CD14-positive monocyte (primary cell): ENCODE results near the gene IKZF3. TPM values are rescaled to one million over a fixed set of nuclear protein-coding genes. Genes with fewer than 3 reads are reported as not detected.

ENCODE experiments used
- DNase-seq, 3 donors: peaks; one replicate each; pipeline ENCODE4 v3.0.0-alpha.2; 2011 to 2022
- H2AFZ ChIP-seq: 2 replicates; pipeline ENCODE4 v1.6.0; 2012; ENCODE audit warnings: mild to moderate bottlenecking, low read depth, low read length, inconsistent platforms; ENCODE audit not compliant: insufficient read depth, poor library complexity, severe bottlenecking
- H3K27ac ChIP-seq, 2 donors: 1 replicate in 1 of 2; 2 replicates in 1 of 2; pipeline ENCODE4 v1.5.1; 2012 to 2013; ENCODE audit warnings: low read length in 2 of 2, control low read depth in 1 of 2, inconsistent platforms in 1 of 2, low read depth in 1 of 2, mild to moderate bottlenecking in 1 of 2
- H3K27me3 ChIP-seq, 2 donors: one replicate each; pipeline versions ENCODE4 v1.6.0 to v1.6.1; 2011 to 2013; ENCODE audit warnings: low read length in 2 of 2; ENCODE audit not compliant: control insufficient read depth in 2 of 2, insufficient read depth in 2 of 2
- H3K36me3 ChIP-seq, 2 donors: replicated peaks in 1 of 2; 1 replicate in 1 of 2; 2 replicates in 1 of 2; pipeline versions ENCODE4 v1.5.1 to v1.6.1; 2012 to 2013; ENCODE audit warnings: low read length in 2 of 2, control low read depth in 1 of 2, inconsistent platforms in 1 of 2, mild to moderate bottlenecking in 1 of 2; ENCODE audit not compliant: insufficient read depth in 2 of 2, control insufficient read depth in 1 of 2
- H3K4me1 ChIP-seq, 2 donors: 1 replicate in 1 of 2; 2 replicates in 1 of 2; pipeline versions ENCODE4 v1.5.1 to v1.6.1; 2012 to 2013; ENCODE audit warnings: low read length in 2 of 2, control low read depth in 1 of 2, inconsistent platforms in 1 of 2, mild to moderate bottlenecking in 1 of 2, moderate library complexity in 1 of 2; ENCODE audit not compliant: insufficient read depth in 2 of 2, control insufficient read depth in 1 of 2
- H3K4me2 ChIP-seq: replicated peaks from 2 replicates; pipeline ENCODE3; 2012; ENCODE audit warnings: low read length, moderate library complexity, mild to moderate bottlenecking; ENCODE audit not compliant: poor library complexity, severe bottlenecking; ENCODE audit errors: extremely low read depth
- H3K4me3 ChIP-seq, 3 experiments: fragments of 200-600 bp in 1 of 3; sonication (generic) in 1 of 3; replicated peaks in 1 of 3; 1 replicate in 2 of 3; 2 replicates in 1 of 3; pipeline ENCODE4 v1.5.1; 2011 to 2013; ENCODE audit warnings: low read length in 3 of 3, mild to moderate bottlenecking in 3 of 3, control low read depth in 2 of 3, low read depth in 2 of 3, inconsistent platforms in 1 of 3, moderate library complexity in 1 of 3
- H3K79me2 ChIP-seq: 2 replicates; pipeline ENCODE4 v1.6.0; 2012; ENCODE audit warnings: mild to moderate bottlenecking, control low read depth, inconsistent platforms, low read length, moderate library complexity; ENCODE audit not compliant: insufficient read depth
- H3K9ac ChIP-seq: 2 replicates; pipeline ENCODE4 v1.6.0; 2017; ENCODE audit warnings: low read length, mild to moderate bottlenecking; ENCODE audit not compliant: insufficient read depth, poor library complexity, severe bottlenecking
- H3K9me3 ChIP-seq, 2 donors: replicated peaks in 1 of 2; 1 replicate in 1 of 2; 2 replicates in 1 of 2; pipeline versions ENCODE4 v1.5.1 to v1.6.1; 2012 to 2013; ENCODE audit warnings: low read length in 2 of 2, control low read depth in 1 of 2; ENCODE audit not compliant: control insufficient read depth in 1 of 2, insufficient read depth in 1 of 2
- H4K20me1 ChIP-seq: 2 replicates; pipeline ENCODE4 v1.6.0; 2012; ENCODE audit warnings: mild to moderate bottlenecking, low read length, control low read depth, moderate library complexity; ENCODE audit not compliant: insufficient read depth
- H3K27ac Mint-ChIP-seq, 7 donors: one replicate each; pipeline ENCODE4 v1.8.0; 2020; ENCODE audit warnings: mild to moderate bottlenecking in 7 of 7, mixed read lengths in 7 of 7, moderate library complexity in 6 of 7, inconsistent platforms in 2 of 7
- H3K27me3 Mint-ChIP-seq, 3 donors: one replicate each; pipeline ENCODE4 v1.8.0; 2021 to 2022; ENCODE audit warnings: low read depth in 3 of 3, mild to moderate bottlenecking in 3 of 3, mixed read lengths in 3 of 3, moderate library complexity in 3 of 3, inconsistent platforms in 1 of 3
- H3K36me3 Mint-ChIP-seq, 2 donors: one replicate each; pipeline ENCODE4 v1.8.0; 2020; ENCODE audit warnings: mixed read lengths in 2 of 2, inconsistent platforms in 1 of 2, mild to moderate bottlenecking in 1 of 2
- H3K4me1 Mint-ChIP-seq: one replicate; pipeline ENCODE4 v1.8.0; 2020; ENCODE audit warnings: mild to moderate bottlenecking, mixed read lengths
- H3K4me3 Mint-ChIP-seq, 2 donors: one replicate each; pipeline ENCODE4 v1.8.0; 2020; ENCODE audit warnings: mild to moderate bottlenecking in 2 of 2, mixed read lengths in 2 of 2, moderate library complexity in 1 of 2
- H3K9me3 Mint-ChIP-seq, 7 donors: one replicate each; pipeline ENCODE4 v1.8.0; 2020 to 2022; ENCODE audit warnings: mixed read lengths in 7 of 7, mild to moderate bottlenecking in 6 of 7, moderate library complexity in 6 of 7, inconsistent platforms in 2 of 7
- WGBS: methylation state at CpG from one replicate; pipeline ENCODE4 v1.1.5; 2013; ENCODE audit warnings: missing lambda C conversion rate; ENCODE audit not compliant: insufficient coverage; 5-methylcytosine and 5-hydroxymethylcytosine counted together
- intact Hi-C, 2 donors: fragments of 100-400 bp; cut with micrococcal nuclease; formaldehyde crosslinking; loops; one replicate each; pipeline versions ENCODE4 v1.15.0 to v1.15.1; 2023
- polyA plus RNA-seq, 3 donors: library from polyadenylated mRNA; depleted of rRNA in 1 of 3; unstranded in 2 of 3; stranded (reverse) in 1 of 3; fragments of 300-500 nt in 2 of 3; fragments of >200 nt in 1 of 3; fragmentation: Illumina TruSeq in 2 of 3; gene quantifications; 1 replicate in 2 of 3; 2 replicates in 1 of 3; pipeline ENCODE4 v1.2.3, GENCODE V29; 2012 to 2021
- TF ChIP-seq, protein P1 (sequence below): fragments of 200-600 bp; IDR thresholded peaks from one replicate; pipeline ENCODE4 v1.8.0; 2022; ENCODE audit warnings: antibody characterized with exemption, mild to moderate bottlenecking

IKZF3 gene
- polyA plus RNA-seq, 3 donors: 0.05 to 0.15 (median 0.05) TPM

DNA sequence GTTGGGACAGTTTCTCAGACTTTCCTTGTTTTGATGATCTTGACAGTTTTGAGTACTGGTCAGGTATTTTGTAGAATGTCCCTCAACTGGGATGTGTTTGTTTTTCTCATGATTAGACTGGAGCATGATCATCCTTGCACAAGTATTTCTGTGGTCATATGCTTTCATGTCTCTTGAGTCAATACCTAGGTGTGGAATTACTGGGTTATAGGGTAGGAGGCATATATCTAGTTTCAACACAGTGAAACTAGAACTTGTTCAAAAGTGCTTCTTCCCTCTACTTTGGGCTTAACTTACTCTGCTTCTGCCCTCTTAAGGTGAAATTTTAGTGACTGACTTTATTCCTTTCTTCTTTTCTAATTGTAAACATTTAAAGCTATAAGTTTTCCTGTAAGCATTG, 30.1 kb downstream of the IKZF3 start:
- Histone ChIP-seq H3K27ac (no peak overlapping the region), H4K20me1 (no peaks in the 10 kb centered on the region), H3K27me3 (peaks cover 0 to 8% of the 10 kb centered on the region in 2 donors), H3K4me3 (no peak overlapping the region), H3K4me2 (no peak overlapping the region), H3K9me3 (peaks cover 7 to 27% of the 10 kb centered on the region in 2 donors), H2AFZ (no peak overlapping the region), H3K79me2 (no peaks in the 10 kb centered on the region), H3K4me1 (no peaks in the 10 kb centered on the region), H3K9ac (no peak overlapping the region), H3K36me3 (no peaks in the 10 kb centered on the region)
- H3K27ac Mint-ChIP-seq: no peak overlapping the region
- H3K4me1 Mint-ChIP-seq: no peaks in the 10 kb centered on the region
- TF ChIP-seq, protein P1, sequence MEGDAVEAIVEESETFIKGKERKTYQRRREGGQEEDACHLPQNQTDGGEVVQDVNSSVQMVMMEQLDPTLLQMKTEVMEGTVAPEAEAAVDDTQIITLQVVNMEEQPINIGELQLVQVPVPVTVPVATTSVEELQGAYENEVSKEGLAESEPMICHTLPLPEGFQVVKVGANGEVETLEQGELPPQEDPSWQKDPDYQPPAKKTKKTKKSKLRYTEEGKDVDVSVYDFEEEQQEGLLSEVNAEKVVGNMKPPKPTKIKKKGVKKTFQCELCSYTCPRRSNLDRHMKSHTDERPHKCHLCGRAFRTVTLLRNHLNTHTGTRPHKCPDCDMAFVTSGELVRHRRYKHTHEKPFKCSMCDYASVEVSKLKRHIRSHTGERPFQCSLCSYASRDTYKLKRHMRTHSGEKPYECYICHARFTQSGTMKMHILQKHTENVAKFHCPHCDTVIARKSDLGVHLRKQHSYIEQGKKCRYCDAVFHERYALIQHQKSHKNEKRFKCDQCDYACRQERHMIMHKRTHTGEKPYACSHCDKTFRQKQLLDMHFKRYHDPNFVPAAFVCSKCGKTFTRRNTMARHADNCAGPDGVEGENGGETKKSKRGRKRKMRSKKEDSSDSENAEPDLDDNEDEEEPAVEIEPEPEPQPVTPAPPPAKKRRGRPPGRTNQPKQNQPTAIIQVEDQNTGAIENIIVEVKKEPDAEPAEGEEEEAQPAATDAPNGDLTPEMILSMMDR: no peak
- intact Hi-C loops: no loop called here
- no peak for DNase-seq
- H3K27me3 Mint-ChIP-seq: peaks cover 12 to 34% (median 16%) of the 10 kb centered on the region in 3 donors
- H3K4me3 Mint-ChIP-seq: peak overlapping the region in 1 of 2 donors; percentile 49
- H3K36me3 Mint-ChIP-seq: no peaks in the 10 kb centered on the region
- peaks cover 9 to 30% (median 28%) of the 10 kb centered on the region in 7 donors for H3K9me3 Mint-ChIP-seq

DNA sequence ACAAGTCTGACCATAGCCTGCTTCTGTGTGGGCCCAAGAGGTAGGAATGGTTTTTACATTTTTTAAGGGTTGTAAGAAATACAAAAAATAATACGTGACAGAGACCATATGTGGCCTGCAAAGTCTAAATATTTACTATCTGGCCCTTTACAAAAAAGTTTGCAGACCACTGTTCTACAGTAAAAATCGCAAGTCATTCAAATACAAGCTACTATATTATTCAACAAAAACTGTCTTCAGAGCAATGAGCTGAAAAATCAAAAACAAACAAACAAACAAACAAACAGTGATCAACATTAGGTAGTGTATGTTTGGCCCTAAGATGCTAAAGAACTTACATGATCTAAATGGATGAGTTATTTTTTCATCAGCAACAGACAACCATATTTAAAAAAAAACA, 32.5 kb downstream of the IKZF3 start:
- H3K4me2 ChIP-seq: no peak overlapping the region
- no peak overlapping the region for H3K27ac ChIP-seq
- H4K20me1 ChIP-seq: no peaks in the 10 kb centered on the region
- no peaks in the 10 kb centered on the region for H3K36me3 ChIP-seq
- no peaks in the 10 kb centered on the region for H3K4me1 ChIP-seq
- peaks cover 2 to 13% (median 6%) of the 10 kb centered on the region in 7 donors for H3K9me3 Mint-ChIP-seq
- H3K27me3 Mint-ChIP-seq: peaks cover 15 to 33% (median 17%) of the 10 kb centered on the region in 3 donors
- H3K79me2 ChIP-seq: no peaks in the 10 kb centered on the region
- peaks cover 1% of the 10 kb centered on the region for H3K4me1 Mint-ChIP-seq
- TF ChIP-seq, protein P1: no peak
- WGBS: no CpG with 5 or more reads among the region's 2 CpGs
- H3K27me3 ChIP-seq: peaks cover 0 to 10% of the 10 kb centered on the region in 2 donors
- DNase-seq: no peak
- no peak overlapping the region for H3K27ac Mint-ChIP-seq
- H3K36me3 Mint-ChIP-seq: no peaks in the 10 kb centered on the region
- no peak overlapping the region for H3K9ac ChIP-seq
- H3K9me3 ChIP-seq: peaks cover 0 to 17% of the 10 kb centered on the region in 2 donors
- H3K4me3 Mint-ChIP-seq: no peak overlapping the region
- intact Hi-C loops: no loop called here
- H3K4me3 ChIP-seq: no peak overlapping the region
- no peak overlapping the region for H2AFZ ChIP-seq
